NCI-H2029 (cell line): ENCODE results near the gene RNF208.

Source experiments
- DNase-seq: peaks from one replicate; lab custom pipeline; 2025; lab: John Stamatoyannopoulos, UW

The RNF208 gene

DNA sequence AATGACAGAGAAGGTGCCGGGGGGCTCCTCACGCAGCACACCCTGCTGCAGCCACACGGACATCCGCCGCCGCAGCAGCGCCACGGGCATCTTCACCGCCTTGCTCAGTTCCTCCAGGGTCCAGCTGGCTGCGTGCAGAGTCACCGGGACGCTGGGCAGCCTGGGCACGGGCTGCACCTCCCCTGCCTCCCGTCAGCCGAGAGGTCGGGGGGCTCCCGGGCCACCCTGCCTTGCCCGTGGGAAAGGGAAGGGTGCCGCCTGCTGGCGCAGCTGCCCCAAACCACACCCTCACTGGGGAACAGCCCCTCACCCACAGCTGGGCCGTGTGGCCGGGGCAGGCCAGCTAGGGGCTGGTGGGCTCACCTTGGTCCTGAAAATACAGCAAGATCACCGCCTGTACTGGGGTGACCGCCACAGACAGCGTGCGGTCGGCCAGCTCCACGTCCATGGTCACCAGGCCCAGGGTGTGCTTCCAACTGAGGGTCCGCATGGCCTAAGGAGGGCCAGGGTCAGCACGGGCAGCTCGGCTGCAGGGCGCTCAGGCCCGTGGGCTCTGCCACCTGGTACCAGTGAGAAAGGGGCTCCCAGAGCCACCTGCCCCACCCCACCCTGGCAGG, 46.6 kb downstream of the RNF208 start:
- DNase-seq: no peak

DNA sequence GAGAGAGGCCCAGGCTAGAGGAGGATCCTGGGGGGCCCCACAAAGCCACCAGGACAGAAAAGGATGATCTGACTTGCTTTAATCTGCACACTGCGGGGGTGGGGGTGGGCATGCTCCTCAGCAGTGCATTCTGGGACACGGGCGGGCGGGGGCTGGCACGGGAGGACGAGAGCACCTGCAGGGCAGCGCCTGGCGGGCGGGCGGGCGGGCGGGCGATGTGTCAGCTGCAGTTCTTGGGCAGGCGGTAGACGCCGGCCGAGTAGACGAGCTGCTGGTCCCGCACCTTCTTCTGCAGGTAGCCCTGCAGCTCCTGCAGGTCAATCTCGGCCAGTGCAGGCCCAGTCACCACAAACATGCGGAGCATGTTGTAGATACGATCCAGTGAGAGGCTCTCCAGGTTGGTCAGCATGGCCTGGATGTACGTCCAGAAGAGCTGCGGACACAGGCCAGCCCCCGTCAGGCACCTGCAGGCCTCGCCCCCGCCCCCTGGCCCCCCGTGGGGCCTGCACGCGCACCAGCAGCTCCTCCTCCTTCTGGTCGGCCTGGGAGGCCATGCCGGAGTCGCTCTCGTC, 47.2 kb downstream of the RNF208 start:
- no peak for DNase-seq

DNA sequence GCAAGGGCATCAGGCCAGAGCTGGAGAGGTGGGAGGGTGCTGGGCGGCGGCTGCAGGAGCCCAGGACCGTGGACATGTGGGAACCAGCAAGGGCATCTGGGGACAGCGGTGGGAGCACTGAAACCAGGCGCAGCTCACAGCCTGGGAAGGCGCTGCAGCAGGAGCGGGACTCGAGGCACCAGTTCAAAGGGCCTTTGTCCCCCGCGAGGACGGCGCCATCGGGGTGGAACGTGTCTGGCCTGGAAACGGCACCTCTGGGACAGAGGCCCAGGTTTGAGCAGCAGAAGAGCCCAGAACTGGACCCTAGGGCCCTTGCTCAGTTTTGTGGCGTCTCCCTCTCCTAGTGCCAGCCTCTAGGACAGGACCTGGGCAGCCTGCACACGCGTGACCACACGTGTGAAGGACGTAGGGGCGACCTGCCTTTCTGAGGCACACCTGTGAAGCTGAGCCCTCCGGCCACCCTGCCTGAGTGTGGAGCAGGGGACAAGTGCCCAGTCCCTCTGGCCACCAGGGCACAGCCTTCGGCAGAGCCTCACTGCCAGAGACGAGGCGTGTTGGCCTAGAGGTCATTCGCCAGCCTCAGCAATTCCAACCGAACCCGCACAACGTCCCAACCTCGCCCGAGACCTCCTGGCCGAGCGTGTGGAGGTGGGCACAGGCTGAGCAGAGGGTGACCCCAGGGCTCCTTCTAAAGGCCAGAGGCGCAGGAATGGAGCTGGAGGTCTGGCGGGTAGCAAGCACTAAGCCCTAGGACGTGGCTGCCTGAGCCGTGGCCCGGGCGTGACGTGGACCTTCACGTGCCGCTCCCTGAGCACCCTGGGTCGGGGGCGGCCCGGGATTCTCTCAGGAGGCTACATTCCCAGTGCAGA, 48.0 kb downstream of the RNF208 start:
- no peak for DNase-seq

DNA sequence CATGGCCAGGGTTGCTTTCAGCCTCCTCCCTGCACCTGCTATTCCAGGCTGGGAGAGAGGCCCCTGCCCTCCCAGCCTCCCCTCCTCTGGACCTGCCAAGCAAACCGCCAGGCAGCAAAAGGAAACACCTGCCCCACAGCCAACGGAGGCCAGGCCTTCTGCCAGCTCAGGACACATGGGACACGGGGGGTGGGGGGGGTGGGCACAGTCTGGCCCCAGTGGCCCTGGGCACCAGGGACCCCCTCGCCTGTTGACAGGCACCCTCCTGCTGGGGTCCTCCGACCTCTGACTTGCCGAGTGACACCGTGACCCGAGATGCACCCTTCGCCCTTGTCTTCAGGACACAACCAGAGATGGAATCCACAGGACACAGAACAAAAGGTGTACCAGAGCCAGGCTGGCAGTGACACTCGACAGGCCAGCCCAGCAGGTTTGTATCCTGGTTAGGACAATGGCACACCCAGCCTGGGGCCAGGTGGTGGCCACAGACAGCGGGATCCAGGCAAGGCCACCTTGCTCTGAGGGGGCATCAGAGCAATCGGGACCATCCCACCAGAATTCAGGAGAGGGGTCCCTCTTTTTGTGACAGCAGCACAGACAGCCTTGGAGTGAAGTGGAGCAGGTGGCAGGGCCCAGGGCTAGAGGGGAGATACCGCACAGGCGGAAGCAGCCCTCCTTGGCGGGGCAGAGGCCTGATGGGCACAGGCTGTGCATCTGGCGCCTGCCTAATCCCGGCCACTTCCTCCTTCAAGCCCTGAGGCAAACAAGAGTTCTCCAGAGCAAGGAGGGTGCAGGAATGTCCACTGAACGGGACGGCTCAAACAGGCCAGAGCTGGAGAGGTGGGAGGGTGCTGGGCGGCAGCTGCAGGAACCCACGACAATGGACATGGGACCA, 48.9 kb downstream of the RNF208 start:
- peak; percentile 38 for DNase-seq

DNA sequence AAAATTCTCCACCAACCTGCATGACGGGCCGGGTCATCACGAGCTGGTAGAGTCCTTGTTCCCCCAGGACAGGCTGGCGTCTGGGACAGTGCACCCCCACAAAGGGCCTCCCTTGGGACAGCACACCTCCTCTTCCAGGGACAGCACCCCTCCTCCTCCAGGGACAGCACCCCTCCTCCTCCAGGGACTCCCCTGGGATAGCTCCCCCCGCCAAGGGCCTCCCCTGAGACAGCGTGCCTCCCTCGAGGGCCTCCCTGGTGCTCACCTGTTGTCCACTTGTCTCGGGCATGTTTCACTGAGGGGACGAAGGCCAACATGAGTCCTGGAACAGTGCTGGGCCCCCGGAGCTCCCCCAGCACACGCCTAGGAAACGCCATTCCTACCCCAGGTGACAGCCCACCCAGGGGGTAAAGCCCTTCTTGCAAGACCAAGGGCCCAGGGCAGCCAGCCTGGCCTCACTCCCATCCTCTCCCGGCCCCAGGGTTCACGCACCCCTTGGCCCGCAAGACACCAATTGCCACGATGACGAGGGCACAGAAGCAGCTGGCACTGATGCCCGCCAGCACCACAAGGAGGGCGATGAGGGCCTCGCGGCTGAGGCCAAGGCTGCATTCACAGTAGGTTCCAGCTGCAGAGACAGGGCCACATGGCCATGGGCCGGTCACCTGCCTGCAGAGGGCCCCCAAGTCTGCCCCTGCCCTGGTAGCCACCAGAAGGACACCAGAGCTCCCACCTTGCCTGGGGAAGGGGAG, 50.7 kb downstream of the RNF208 start:
- no peak for DNase-seq

DNA sequence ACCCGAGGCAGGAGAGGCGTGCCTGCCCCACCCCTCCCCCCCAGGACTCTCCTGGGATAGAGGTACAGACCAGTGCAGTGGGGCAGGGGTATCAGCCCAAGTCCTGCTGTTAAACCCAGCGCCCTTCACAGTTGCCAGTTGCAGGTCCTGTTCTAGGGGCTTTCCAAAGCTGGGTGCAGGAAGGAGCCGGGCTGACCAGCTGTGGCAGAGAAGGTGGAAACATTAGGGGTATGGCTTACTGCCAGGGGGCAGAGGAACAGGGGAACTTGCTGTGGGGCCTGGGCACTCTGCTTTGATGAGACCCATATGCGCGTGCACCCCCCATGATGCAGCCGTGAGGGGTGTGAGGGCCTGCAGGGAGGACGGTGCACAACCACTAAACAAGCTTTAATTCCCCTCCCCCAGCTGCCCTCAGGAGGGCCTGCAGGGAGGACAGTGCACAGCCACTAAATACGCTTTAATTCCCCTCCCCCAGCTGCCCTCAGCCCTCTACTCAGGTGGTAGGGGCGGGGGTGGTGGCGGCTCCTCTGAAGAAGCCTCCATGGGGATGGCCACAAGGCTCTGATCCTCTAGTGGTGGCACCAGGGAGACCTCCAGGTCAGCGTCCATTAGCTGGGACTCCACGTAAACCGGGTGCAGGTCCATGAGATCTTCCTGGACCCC, 51.4 kb downstream of the RNF208 start:
- DNase-seq: no peak
